HCT116 (cell line): ENCODE data around the gene STT3B. TPM values are rescaled to one million over a fixed set of nuclear protein-coding genes. Genes with fewer than 3 reads are reported as not detected.

ENCODE experiments used
- SP1 ChIP-seq: IDR thresholded peaks from 2 replicates; pipeline ENCODE4 v1.6.1; 2012; ENCODE audit warnings: low read depth
- total RNA-seq: library from RNA; stranded (reverse); gene quantifications from one replicate; pipeline ENCODE4 v1.2.1, GENCODE V29; 2021; ENCODE audit not compliant: unreplicated experiment
- TF ChIP-seq, protein P1 (sequence below), 3 experiments: fragments of 200-600 bp in 1 of 3; sonication (generic) in 1 of 3; IDR thresholded peaks in 2 of 3; conservative IDR thresholded peaks in 1 of 3; 2 replicates each; pipeline ENCODE4 v1.5.1; 2012 to 2017; ENCODE audit warnings: low read depth in 2 of 3, low read length in 2 of 3, antibody characterized with exemption in 1 of 3, borderline replicate concordance in 1 of 3, control low read depth in 1 of 3, mild to moderate bottlenecking in 1 of 3, mixed read lengths in 1 of 3, mixed run types in 1 of 3, moderate library complexity in 1 of 3; ENCODE audit not compliant: insufficient read depth in 1 of 3
- TF ChIP-seq, protein P2 (sequence below): IDR thresholded peaks from 2 replicates; pipeline ENCODE4 v1.6.1; 2011; ENCODE audit warnings: mild to moderate bottlenecking, low read length, moderate library complexity; ENCODE audit not compliant: insufficient replicate concordance; ENCODE audit errors: extremely low read depth
- TF ChIP-seq, protein P3 (sequence below): IDR thresholded peaks from 2 replicates; pipeline ENCODE4 v1.6.1; 2012

STT3B gene
- total RNA-seq, 1 experiment from 2014 or later = 131 TPM

DNA sequence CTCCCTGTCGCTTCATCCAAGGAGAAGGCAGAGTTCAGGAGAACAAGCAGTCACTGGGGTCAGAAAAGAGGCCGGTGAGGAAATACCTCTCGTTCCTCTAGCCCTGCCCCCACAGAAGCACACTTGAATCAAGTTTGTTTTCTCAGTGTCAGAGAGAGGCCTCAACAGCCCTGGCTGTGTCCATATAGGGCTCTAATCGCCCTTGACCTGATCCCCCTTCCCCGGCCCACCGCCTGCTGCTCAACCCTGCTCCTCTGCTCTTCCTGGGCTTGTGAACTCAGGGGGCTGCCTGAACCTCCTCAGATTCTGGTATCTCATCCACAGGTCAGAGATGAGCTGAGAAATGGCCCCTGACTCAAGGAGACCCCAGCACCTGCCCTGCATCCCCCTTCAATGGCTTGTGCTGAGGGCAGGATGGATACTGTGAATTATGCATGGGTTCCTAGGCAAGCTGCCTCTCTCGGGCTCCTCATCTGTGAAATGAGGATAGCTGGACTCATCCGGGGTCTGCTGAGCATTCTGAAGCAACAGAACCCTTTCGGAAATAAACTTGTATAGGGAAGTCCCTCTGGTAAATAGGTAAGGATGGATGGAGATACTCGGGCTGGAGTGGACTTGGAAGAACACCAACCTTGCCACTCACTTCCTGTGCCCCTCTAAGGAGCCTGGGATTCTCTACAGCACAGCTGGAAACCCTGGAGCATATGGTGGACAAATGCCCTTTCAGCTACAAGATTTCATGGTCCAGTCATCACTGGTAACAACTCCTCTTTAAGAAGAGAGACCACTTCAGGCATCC lies 147.5 kb downstream of the STT3B start (continued):
- TF ChIP-seq, protein P1, sequence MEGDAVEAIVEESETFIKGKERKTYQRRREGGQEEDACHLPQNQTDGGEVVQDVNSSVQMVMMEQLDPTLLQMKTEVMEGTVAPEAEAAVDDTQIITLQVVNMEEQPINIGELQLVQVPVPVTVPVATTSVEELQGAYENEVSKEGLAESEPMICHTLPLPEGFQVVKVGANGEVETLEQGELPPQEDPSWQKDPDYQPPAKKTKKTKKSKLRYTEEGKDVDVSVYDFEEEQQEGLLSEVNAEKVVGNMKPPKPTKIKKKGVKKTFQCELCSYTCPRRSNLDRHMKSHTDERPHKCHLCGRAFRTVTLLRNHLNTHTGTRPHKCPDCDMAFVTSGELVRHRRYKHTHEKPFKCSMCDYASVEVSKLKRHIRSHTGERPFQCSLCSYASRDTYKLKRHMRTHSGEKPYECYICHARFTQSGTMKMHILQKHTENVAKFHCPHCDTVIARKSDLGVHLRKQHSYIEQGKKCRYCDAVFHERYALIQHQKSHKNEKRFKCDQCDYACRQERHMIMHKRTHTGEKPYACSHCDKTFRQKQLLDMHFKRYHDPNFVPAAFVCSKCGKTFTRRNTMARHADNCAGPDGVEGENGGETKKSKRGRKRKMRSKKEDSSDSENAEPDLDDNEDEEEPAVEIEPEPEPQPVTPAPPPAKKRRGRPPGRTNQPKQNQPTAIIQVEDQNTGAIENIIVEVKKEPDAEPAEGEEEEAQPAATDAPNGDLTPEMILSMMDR (IDR thresholded peaks at IDR 0.05 in 2 of 3, conservative IDR thresholded peaks at IDR 0.05 in 1 of 3; ENCODE audit: borderline replicate concordance in 1 of 3, insufficient read depth in 1 of 3, low read depth in 2 of 3, low read length in 2 of 3) = no peak
- TF ChIP-seq, protein P2, sequence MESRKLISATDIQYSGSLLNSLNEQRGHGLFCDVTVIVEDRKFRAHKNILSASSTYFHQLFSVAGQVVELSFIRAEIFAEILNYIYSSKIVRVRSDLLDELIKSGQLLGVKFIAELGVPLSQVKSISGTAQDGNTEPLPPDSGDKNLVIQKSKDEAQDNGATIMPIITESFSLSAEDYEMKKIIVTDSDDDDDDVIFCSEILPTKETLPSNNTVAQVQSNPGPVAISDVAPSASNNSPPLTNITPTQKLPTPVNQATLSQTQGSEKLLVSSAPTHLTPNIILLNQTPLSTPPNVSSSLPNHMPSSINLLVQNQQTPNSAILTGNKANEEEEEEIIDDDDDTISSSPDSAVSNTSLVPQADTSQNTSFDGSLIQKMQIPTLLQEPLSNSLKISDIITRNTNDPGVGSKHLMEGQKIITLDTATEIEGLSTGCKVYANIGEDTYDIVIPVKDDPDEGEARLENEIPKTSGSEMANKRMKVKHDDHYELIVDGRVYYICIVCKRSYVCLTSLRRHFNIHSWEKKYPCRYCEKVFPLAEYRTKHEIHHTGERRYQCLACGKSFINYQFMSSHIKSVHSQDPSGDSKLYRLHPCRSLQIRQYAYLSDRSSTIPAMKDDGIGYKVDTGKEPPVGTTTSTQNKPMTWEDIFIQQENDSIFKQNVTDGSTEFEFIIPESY = no peak
- TF ChIP-seq, protein P3, sequence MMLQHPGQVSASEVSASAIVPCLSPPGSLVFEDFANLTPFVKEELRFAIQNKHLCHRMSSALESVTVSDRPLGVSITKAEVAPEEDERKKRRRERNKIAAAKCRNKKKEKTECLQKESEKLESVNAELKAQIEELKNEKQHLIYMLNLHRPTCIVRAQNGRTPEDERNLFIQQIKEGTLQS = no peak
- no peak for TF ChIP-seq SP1
